ENCODE measurements around the gene RGS11. TPM values are rescaled to one million over a fixed set of nuclear protein-coding genes. Genes with fewer than 3 reads are reported as not detected.

Gene RGS11
- total and polyA plus RNA-seq, 2 experiments from 2014 or later = 0.74 to 1.8 TPM

- H3F3A ChIP-seq (replicated peaks; ENCODE audit: low read depth) = peaks cover 4% of the 10 kb centered on the region; the same call in 1 of the 2 replicates
- H3K4me2 ChIP-seq = peak overlapping the region; percentile 82
- TF ChIP-seq STAT1 (IDR thresholded peaks at IDR 0.05; ENCODE audit: unreplicated experiment) = no peak
- TF ChIP-seq REST (IDR thresholded peaks at IDR 0.05; ENCODE audit: unreplicated experiment) = no peak
- TF ChIP-seq POLR2AphosphoS5 (IDR thresholded peaks at IDR 0.05; ENCODE audit: low read depth) = no peak
- TF ChIP-seq, protein P1, sequence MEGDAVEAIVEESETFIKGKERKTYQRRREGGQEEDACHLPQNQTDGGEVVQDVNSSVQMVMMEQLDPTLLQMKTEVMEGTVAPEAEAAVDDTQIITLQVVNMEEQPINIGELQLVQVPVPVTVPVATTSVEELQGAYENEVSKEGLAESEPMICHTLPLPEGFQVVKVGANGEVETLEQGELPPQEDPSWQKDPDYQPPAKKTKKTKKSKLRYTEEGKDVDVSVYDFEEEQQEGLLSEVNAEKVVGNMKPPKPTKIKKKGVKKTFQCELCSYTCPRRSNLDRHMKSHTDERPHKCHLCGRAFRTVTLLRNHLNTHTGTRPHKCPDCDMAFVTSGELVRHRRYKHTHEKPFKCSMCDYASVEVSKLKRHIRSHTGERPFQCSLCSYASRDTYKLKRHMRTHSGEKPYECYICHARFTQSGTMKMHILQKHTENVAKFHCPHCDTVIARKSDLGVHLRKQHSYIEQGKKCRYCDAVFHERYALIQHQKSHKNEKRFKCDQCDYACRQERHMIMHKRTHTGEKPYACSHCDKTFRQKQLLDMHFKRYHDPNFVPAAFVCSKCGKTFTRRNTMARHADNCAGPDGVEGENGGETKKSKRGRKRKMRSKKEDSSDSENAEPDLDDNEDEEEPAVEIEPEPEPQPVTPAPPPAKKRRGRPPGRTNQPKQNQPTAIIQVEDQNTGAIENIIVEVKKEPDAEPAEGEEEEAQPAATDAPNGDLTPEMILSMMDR (conservative IDR thresholded peaks at IDR 0.05; ENCODE audit: low read depth in 2 of 2) = no peak
- TF ChIP-seq EZH2 (IDR thresholded peaks at IDR 0.05; ENCODE audit: low read depth, unreplicated experiment) = no peak
- TF ChIP-seq, protein P2, sequence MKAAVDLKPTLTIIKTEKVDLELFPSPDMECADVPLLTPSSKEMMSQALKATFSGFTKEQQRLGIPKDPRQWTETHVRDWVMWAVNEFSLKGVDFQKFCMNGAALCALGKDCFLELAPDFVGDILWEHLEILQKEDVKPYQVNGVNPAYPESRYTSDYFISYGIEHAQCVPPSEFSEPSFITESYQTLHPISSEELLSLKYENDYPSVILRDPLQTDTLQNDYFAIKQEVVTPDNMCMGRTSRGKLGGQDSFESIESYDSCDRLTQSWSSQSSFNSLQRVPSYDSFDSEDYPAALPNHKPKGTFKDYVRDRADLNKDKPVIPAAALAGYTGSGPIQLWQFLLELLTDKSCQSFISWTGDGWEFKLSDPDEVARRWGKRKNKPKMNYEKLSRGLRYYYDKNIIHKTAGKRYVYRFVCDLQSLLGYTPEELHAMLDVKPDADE (IDR thresholded peaks at IDR 0.05) = no peak
- H3K27me3 Mint-ChIP-seq (ENCODE audit: insufficient read depth, low read depth, poor library complexity) = peaks cover 31% of the 10 kb centered on the region
- H3K36me3 Mint-ChIP-seq (ENCODE audit: low read depth) = no peaks in the 10 kb centered on the region
- H3K36me3 ChIP-seq (ENCODE audit: insufficient read depth) = no peaks in the 10 kb centered on the region
- no peaks in the 10 kb centered on the region for H3K79me2 ChIP-seq (replicated peaks; ENCODE audit: insufficient read depth)
- H2AFZ ChIP-seq = 0 out of 2 replicates have a peak overlapping the region, but pooled peaks have one; percentile 94
- H3K27me3 ChIP-seq (ENCODE audit: insufficient read depth) = peaks cover 44% of the 10 kb centered on the region
- H3K4me3 ChIP-seq = peak overlapping the region; percentile 69
- no peaks in the 10 kb centered on the region for H3K9me3 Mint-ChIP-seq
- H3K4me1 ChIP-seq (ENCODE audit: insufficient read depth) = no peaks in the 10 kb centered on the region
- H4K20me1 ChIP-seq (replicated peaks; ENCODE audit: insufficient read depth) = 0 out of 2 replicates have a peak, but pooled peaks cover 2% of the 10 kb centered on the region
- no peak overlapping the region for H3K27ac ChIP-seq (ENCODE audit: low read depth)
- ATAC-seq (peak; percentile 21), DNase-seq (ENCODE audit: low spot score) (no peak)
- no peak overlapping the region for H3K27ac Mint-ChIP-seq
- no peaks in the 10 kb centered on the region for H3K4me1 Mint-ChIP-seq
- H3K9me2 ChIP-seq (ENCODE audit: insufficient read depth) = no peaks in the 10 kb centered on the region
- peak overlapping the region; percentile 66 for H3K4me3 Mint-ChIP-seq
Measured at GRCh38 chr16:280991-281659, 5.4 kb upstream of the RGS11 start.

DNA sequence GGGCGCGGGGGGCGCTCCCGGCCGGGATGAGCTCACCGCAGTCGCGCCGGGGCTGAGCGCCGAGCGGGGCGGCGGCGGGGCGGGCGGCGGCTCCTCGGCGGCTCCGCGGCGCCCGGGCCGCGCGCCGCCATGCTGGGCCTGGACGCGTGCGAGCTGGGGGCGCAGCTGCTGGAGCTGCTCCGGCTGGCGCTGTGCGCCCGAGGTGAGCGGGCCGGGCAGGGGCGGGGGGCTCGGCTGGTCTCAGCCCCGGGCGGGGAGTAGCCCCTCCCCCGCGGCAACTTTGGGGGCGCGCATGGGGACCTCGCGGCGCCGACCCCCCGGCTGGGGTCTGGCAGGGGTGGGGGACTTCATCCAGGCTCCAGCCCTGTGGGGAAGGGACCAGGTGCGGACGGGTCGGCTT, 4.8 kb upstream of the RGS11 start, which contains the start of gene ARHGDIG:
Gene ARHGDIG (plus strand): TSS at position 40 of the 400 bp plus-strand sequence. CDS start 90 bp downstream, at position 130.
- Histone ChIP-seq H3K9me2 (ENCODE audit: insufficient read depth) (no peaks in the 10 kb centered on the region), H3K4me2 (peak within 1 kb of the TSS; percentile 82), H3K27ac (ENCODE audit: low read depth) (no peak within 1 kb of the TSS), H3K79me2 (replicated peaks; ENCODE audit: insufficient read depth) (no peaks in the 10 kb centered on the region), H3K4me1 (ENCODE audit: insufficient read depth) (no peaks in the 10 kb centered on the region), H3K4me3 (peak within 1 kb of the TSS; percentile 69), H3K27me3 (ENCODE audit: insufficient read depth) (peaks cover 48% of the 10 kb centered on the region), H2AFZ (peak within 1 kb of the TSS; percentile 94), H3F3A (replicated peaks; ENCODE audit: low read depth) (peaks cover 4% of the 10 kb centered on the region; the same call in 1 of the 2 replicates), H4K20me1 (replicated peaks; ENCODE audit: insufficient read depth) (0 out of 2 replicates have a peak, but pooled peaks cover 2% of the 10 kb centered on the region), H3K36me3 (ENCODE audit: insufficient read depth) (no peaks in the 10 kb centered on the region)
- Mint-ChIP-seq H3K27me3 (ENCODE audit: insufficient read depth, low read depth, poor library complexity) (peaks cover 32% of the 10 kb centered on the region), H3K9me3 (no peaks in the 10 kb centered on the region), H3K36me3 (ENCODE audit: low read depth) (no peaks in the 10 kb centered on the region), H3K4me3 (peak within 1 kb of the TSS; percentile 66), H3K27ac (no peak within 1 kb of the TSS), H3K4me1 (no peaks in the 10 kb centered on the region)
- ATAC-seq (peak; percentile 30), DNase-seq (ENCODE audit: low spot score) (peak; percentile 54)
- TF ChIP-seq, protein P1 (conservative IDR thresholded peaks at IDR 0.05; ENCODE audit: low read depth in 2 of 2) = no peak
